Measurements from ENCODE around the gene NAT16. TPM values are rescaled to one million over a fixed set of nuclear protein-coding genes. Genes with fewer than 3 reads are reported as not detected.

NAT16 gene
- total and polyA plus RNA-seq, 2 of the 13 experiments (the other 11 are each of a cell fraction or from before 2014, with no cell fraction given) = 0.04 TPM; not detected in 1

DNA sequence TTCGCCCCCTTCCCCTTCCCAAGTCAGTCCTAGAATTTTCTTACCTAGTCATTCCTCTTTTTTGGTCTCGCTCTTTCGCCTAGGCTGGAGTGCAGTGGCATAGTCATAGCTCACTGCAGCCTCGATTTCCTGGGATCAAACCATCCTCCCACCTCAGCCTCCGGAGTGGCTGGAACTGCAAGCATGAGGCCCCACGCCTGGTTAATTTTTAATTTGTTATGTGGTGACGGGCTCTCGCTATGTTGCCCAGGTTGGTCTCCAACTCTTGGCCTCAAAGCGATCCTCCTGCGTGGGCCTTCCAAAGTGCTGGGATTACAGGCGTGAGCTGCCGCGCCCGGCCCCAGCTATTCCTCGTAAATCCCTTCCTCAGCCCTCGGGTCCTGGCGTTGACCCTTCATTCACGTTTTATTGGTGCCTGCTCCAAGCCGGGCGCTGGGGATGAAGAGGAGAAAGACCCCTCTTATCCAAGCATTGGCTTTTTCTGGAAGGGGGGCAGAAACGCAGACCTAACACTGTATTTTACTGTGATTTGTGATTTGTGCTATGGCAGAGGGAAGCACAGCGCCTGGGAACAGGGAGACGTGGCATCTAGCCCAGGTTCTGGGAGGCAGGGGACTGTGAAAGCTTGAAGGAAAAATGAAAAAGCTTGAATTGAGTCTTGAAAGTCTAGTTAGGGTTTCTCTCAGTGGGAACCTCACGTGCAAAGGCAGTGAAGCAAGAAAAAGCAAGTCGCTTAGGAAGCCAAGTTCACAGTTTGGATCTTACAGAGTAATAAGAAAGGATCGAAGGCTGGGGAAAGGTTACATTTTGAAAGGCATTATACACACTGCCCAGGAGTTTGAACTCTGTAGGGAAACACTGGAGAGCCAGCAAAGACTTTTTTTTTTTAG lies 38.4 kb upstream of the NAT16 start (continued):
- TF ChIP-seq ZBTB39 (CRISPR knock-in tag; IDR thresholded peaks at IDR 0.05) (no peak; the same call in 1 of the 2 replicates), ZNF570 (CRISPR knock-in tag; IDR thresholded peaks at IDR 0.05; ENCODE audit: borderline replicate concordance) (no peak), ZBTB46 (CRISPR knock-in tag; IDR thresholded peaks at IDR 0.05; ENCODE audit: borderline replicate concordance) (no peak), ZNF337 (CRISPR knock-in tag; IDR thresholded peaks at IDR 0.05; ENCODE audit: borderline replicate concordance, low read depth) (no peak), AKAP8 (CRISPR knock-in tag; IDR thresholded peaks at IDR 0.05) (no peak), DR1 (CRISPR knock-in tag; IDR thresholded peaks at IDR 0.05) (no peak), ZNF572 (CRISPR knock-in tag; IDR thresholded peaks at IDR 0.05) (0 out of 2 replicates have a peak, but pooled peaks have one; percentile 34), PHF21A (CRISPR knock-in tag; IDR thresholded peaks at IDR 0.05) (no peak), TBP (CRISPR knock-in tag; IDR thresholded peaks at IDR 0.05) (no peak), GTF3A (CRISPR knock-in tag; conservative IDR thresholded peaks at IDR 0.05) (no peak), ZNF879 (CRISPR knock-in tag; IDR thresholded peaks at IDR 0.05) (no peak), SOX13 (IDR thresholded peaks at IDR 0.05) (no peak), SOX13 (CRISPR knock-in tag; conservative IDR thresholded peaks at IDR 0.05 in 1 of 2, IDR thresholded peaks at IDR 0.05 in 1 of 2) (0 out of 4 replicates have a peak, but pooled peaks have one; percentile 8 to 55), ZNF205 (CRISPR knock-in tag; IDR thresholded peaks at IDR 0.05) (no peak), ZBTB1 (CRISPR knock-in tag; IDR thresholded peaks at IDR 0.05; ENCODE audit: borderline replicate concordance) (no peak), MTERF4 (CRISPR knock-in tag; IDR thresholded peaks at IDR 0.05) (no peak), ZNF501 (CRISPR knock-in tag; IDR thresholded peaks at IDR 0.05) (peak; percentile 71), JUN (CRISPR knock-in tag; IDR thresholded peaks at IDR 0.05) (no peak), GATA4 (IDR thresholded peaks at IDR 0.05; ENCODE audit: borderline replicate concordance, low read depth) (0 out of 2 replicates have a peak, but pooled peaks have one; percentile 6)
- TF ChIP-seq, protein P1, sequence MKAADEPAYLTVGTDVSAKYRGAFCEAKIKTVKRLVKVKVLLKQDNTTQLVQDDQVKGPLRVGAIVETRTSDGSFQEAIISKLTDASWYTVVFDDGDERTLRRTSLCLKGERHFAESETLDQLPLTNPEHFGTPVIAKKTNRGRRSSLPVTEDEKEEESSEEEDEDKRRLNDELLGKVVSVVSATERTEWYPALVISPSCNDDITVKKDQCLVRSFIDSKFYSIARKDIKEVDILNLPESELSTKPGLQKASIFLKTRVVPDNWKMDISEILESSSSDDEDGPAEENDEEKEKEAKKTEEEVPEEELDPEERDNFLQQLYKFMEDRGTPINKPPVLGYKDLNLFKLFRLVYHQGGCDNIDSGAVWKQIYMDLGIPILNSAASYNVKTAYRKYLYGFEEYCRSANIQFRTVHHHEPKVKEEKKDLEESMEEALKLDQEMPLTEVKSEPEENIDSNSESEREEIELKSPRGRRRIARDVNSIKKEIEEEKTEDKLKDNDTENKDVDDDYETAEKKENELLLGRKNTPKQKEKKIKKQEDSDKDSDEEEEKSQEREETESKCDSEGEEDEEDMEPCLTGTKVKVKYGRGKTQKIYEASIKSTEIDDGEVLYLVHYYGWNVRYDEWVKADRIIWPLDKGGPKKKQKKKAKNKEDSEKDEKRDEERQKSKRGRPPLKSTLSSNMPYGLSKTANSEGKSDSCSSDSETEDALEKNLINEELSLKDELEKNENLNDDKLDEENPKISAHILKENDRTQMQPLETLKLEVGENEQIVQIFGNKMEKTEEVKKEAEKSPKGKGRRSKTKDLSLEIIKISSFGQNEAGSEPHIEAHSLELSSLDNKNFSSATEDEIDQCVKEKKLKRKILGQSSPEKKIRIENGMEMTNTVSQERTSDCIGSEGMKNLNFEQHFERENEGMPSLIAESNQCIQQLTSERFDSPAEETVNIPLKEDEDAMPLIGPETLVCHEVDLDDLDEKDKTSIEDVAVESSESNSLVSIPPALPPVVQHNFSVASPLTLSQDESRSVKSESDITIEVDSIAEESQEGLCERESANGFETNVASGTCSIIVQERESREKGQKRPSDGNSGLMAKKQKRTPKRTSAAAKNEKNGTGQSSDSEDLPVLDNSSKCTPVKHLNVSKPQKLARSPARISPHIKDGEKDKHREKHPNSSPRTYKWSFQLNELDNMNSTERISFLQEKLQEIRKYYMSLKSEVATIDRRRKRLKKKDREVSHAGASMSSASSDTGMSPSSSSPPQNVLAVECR (CRISPR knock-in tag; IDR thresholded peaks at IDR 0.05; ENCODE audit: borderline replicate concordance) = peak; percentile 23; the same call in 1 of the 2 replicates
